ENCODE data around the gene SPOCK1. TPM values are rescaled to one million over a fixed set of nuclear protein-coding genes. Genes with fewer than 3 reads are reported as not detected.

Gene SPOCK1
- total RNA-seq, 1 experiment from 2014 or later: 10.9 TPM

- Histone ChIP-seq H4K8ac (replicated peaks; ENCODE audit: insufficient read length, low read depth, low read length) (no peak overlapping the region), H3K9me3 (ENCODE audit: control insufficient read depth, low read depth, low read length) (no peaks in the 10 kb centered on the region), H3K79me1 (ENCODE audit: insufficient read depth, low read depth, low read length, poor library complexity, severe bottlenecking) (no peaks in the 10 kb centered on the region), H3K4ac (ENCODE audit: low read depth, low read length) (no peak overlapping the region), H3K23me2 (ENCODE audit: insufficient read length, low read depth, low read length, poor library complexity, severe bottlenecking) (no peaks in the 10 kb centered on the region), H2BK12ac (ENCODE audit: insufficient read length, low read depth, low read length) (no peak overlapping the region), H3K27ac (ENCODE audit: insufficient read length, low read depth, low read length) (no peak overlapping the region), H4K5ac (ENCODE audit: insufficient read length, low read depth, low read length) (no peak overlapping the region), H4K20me1 (ENCODE audit: control insufficient read depth, insufficient read depth, insufficient read length) (no peaks in the 10 kb centered on the region), H3K14ac (ENCODE audit: insufficient read depth, low read length) (no peak overlapping the region), H2BK15ac (ENCODE audit: low read depth, low read length) (no peak overlapping the region), H3K27me3 (ENCODE audit: insufficient read depth, low read length) (no peaks in the 10 kb centered on the region), H2BK120ac (ENCODE audit: low read depth, low read length, poor library complexity, severe bottlenecking) (no peak overlapping the region), H3T11ph (ENCODE audit: low read length) (no peak overlapping the region), H3K4me1 (ENCODE audit: insufficient read depth, low read length) (peaks cover 5% of the 10 kb centered on the region; the same call in 1 of the 2 replicates), H3K4me2 (ENCODE audit: insufficient read depth, insufficient read length, low read length) (peak overlapping the region; percentile 14), H3K79me2 (ENCODE audit: insufficient read depth, low read length) (no peaks in the 10 kb centered on the region), H2BK20ac (ENCODE audit: low read depth, low read length, poor library complexity, severe bottlenecking) (no peak overlapping the region), H3K56ac (ENCODE audit: insufficient read length, low read depth, low read length) (no peak overlapping the region), H3K23ac (ENCODE audit: insufficient read length, low read depth, low read length) (no peak overlapping the region), H2AK5ac (ENCODE audit: insufficient read length, low read length) (no peak overlapping the region), H3K9ac (ENCODE audit: extremely low read depth, insufficient read length, low read length) (no peak overlapping the region), H3K18ac (ENCODE audit: insufficient read length, low read depth, low read length) (no peak overlapping the region), H2BK5ac (ENCODE audit: insufficient read length, low read length) (no peak overlapping the region), H4K91ac (ENCODE audit: insufficient read length, low read depth, low read length) (no peak overlapping the region), H2AFZ (ENCODE audit: low read length) (no peak overlapping the region)
- peak overlapping the region in 2 of 3 experiments; percentile 6 to 68; a peak in 4 of 7 replicates for H3K27ac Mint-ChIP-seq
- H3K4me1 Mint-ChIP-seq: peaks cover 38 to 47% of the 10 kb centered on the region in 2 experiments
- peaks cover 0 to 5% (median 3%) of the 10 kb centered on the region in 3 experiments; a peak in 2 of 7 replicates for H3K36me3 Mint-ChIP-seq (ENCODE audit: insufficient read depth in 1 of 3, low read depth in 3 of 3)
- no CpG with 5 or more reads among the region's 5 CpGs for WGBS (ENCODE audit: extremely low coverage, insufficient read length, low lambda C conversion rate)
- H3K9me3 Mint-ChIP-seq: no peaks in the 10 kb centered on the region
- no peak for TF ChIP-seq CTCF (conservative IDR thresholded peaks at IDR 0.05)
- H3K27me3 Mint-ChIP-seq (ENCODE audit: low read depth): peaks cover 6% of the 10 kb centered on the region
- no peak for DNase-seq
- peak overlapping the region in 1 of 2 experiments; percentile 8; a peak in 1 of 5 replicates for H3K4me3 Mint-ChIP-seq
Observed at GRCh38 chr5:137200906-137201700, 298.0 kb downstream of the SPOCK1 start.

Data from H9 (cell line).